Measurements from ENCODE around the gene BBS12. TPM values are rescaled to one million over a fixed set of nuclear protein-coding genes. Genes with fewer than 3 reads are reported as not detected.

The BBS12 gene
- total RNA-seq, 1 experiment from 2014 or later = 4.9 TPM

DNA sequence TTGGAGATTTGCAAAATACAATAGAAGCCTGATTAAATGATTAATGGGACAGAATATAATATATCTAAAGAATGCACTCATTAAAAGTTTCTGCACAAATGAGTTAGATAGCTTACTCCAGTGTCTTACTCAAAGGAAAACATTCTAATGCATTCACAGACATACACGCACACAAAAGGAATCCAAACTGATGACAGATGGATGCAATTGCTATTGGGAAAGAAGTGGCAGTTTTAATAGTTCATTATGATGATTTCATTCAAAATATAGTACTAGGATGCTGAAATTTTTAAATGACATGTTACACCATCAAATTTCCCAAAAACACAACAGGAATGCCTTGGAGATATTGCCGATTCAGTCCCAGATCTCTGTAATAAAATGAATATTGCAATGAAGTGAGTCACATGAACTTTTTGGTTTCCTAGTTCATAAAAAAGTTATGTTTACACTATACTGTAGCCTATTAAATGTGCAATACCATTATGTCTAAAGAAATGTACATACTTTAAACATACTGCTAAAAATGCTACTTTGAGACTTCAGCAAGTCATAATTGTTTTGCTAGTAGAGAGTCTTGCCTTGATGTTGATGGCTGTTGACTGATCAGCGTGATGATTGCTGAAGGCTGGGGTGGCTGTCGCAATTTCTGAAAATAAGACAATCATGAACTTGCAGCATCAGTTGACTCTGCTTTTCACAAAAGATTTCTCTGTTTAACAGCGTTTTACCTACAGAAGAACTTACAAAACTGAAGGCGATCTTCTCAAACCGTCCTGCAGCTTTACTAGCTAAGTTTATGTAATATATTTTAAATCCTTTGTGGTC lies 45.6 kb downstream of the BBS12 start:
- DNase-seq = no peak
- H3K27ac ChIP-seq = no peak overlapping the region

DNA sequence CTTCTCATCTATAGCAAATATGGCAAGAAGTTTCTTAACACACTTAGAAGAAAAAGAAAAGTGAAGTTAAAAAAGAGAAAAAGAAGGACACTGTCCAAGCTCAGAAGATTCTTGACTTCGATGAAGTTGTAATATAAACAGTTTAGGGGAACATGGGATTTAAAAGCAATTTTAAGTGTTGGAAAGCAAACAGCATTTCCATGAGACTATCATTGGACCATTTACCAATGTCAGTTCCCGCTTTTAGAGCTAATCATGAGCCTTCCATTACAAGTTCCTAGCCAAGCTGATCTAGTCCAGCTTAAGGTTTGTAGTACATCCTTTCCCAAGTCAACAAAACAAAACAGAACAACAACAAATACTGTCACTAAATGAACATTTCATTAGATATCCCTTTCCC lies 49.0 kb downstream of the BBS12 start:
- DNase-seq = no peak
- Histone ChIP-seq H3K27ac (no peak overlapping the region), H3K4me1 (replicated peaks; ENCODE audit: insufficient read depth) (peaks cover 43% of the 10 kb centered on the region), H3K79me2 (ENCODE audit: low read depth) (no peaks in the 10 kb centered on the region), H2AFZ (no peak overlapping the region), H3K9me2 (ENCODE audit: insufficient read depth) (no peaks in the 10 kb centered on the region; the same call in 1 of the 2 replicates), H3K4me3 (no peak overlapping the region), H4K20me1 (ENCODE audit: insufficient read depth) (no peaks in the 10 kb centered on the region), H3F3A (ENCODE audit: insufficient read depth, low read depth) (peaks cover 19% of the 10 kb centered on the region), H3K36me3 (ENCODE audit: low read depth) (no peaks in the 10 kb centered on the region), H3K27me3 (ENCODE audit: insufficient read depth, low read depth) (no peaks in the 10 kb centered on the region), H3K4me2 (no peak overlapping the region), H3K9me3 (ENCODE audit: insufficient read depth, low read depth) (peaks cover 15% of the 10 kb centered on the region)
- no peak for TF ChIP-seq EZH2 (IDR thresholded peaks at IDR 0.05; ENCODE audit: low read depth)
- TF ChIP-seq, protein P1, sequence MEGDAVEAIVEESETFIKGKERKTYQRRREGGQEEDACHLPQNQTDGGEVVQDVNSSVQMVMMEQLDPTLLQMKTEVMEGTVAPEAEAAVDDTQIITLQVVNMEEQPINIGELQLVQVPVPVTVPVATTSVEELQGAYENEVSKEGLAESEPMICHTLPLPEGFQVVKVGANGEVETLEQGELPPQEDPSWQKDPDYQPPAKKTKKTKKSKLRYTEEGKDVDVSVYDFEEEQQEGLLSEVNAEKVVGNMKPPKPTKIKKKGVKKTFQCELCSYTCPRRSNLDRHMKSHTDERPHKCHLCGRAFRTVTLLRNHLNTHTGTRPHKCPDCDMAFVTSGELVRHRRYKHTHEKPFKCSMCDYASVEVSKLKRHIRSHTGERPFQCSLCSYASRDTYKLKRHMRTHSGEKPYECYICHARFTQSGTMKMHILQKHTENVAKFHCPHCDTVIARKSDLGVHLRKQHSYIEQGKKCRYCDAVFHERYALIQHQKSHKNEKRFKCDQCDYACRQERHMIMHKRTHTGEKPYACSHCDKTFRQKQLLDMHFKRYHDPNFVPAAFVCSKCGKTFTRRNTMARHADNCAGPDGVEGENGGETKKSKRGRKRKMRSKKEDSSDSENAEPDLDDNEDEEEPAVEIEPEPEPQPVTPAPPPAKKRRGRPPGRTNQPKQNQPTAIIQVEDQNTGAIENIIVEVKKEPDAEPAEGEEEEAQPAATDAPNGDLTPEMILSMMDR (conservative IDR thresholded peaks at IDR 0.05) = no peak
- intact Hi-C loops (cut with micrococcal nuclease; ENCODE audit: unreplicated experiment) = no loop called here
- ChIA-PET POLR2A (ENCODE audit: unreplicated experiment) (no interaction called here), CTCF (no interaction called here)
- no TSS peak for BruUV-seq (replicated peaks)

More for the DNA sequence above, 45.6 kb downstream of the BBS12 start:
- Histone ChIP-seq H3K9me3 (ENCODE audit: insufficient read depth, low read depth) (no peaks in the 10 kb centered on the region; the same call in 1 of the 2 replicates), H3K36me3 (ENCODE audit: low read depth) (no peaks in the 10 kb centered on the region), H3K27me3 (ENCODE audit: insufficient read depth, low read depth) (no peaks in the 10 kb centered on the region), H4K20me1 (ENCODE audit: insufficient read depth) (no peaks in the 10 kb centered on the region), H3K4me3 (no peak overlapping the region), H3K4me2 (no peak overlapping the region), H3F3A (ENCODE audit: insufficient read depth, low read depth) (peaks cover 6% of the 10 kb centered on the region; the same call in 1 of the 2 replicates), H3K9me2 (ENCODE audit: insufficient read depth) (no peaks in the 10 kb centered on the region; the same call in none of the 2 replicates), H3K4me1 (replicated peaks; ENCODE audit: insufficient read depth) (peaks cover 11% of the 10 kb centered on the region), H3K79me2 (ENCODE audit: low read depth) (no peaks in the 10 kb centered on the region), H2AFZ (no peak overlapping the region)
- CTCF ChIA-PET = no interaction called here
- POLR2A ChIA-PET (ENCODE audit: unreplicated experiment) = no interaction called here
- TF ChIP-seq EZH2 (IDR thresholded peaks at IDR 0.05; ENCODE audit: low read depth) = no peak
- TF ChIP-seq, protein P1 (conservative IDR thresholded peaks at IDR 0.05) = no peak
- intact Hi-C loops (cut with micrococcal nuclease; ENCODE audit: unreplicated experiment) = no loop called here
- no TSS peak for BruUV-seq (replicated peaks)

DNA sequence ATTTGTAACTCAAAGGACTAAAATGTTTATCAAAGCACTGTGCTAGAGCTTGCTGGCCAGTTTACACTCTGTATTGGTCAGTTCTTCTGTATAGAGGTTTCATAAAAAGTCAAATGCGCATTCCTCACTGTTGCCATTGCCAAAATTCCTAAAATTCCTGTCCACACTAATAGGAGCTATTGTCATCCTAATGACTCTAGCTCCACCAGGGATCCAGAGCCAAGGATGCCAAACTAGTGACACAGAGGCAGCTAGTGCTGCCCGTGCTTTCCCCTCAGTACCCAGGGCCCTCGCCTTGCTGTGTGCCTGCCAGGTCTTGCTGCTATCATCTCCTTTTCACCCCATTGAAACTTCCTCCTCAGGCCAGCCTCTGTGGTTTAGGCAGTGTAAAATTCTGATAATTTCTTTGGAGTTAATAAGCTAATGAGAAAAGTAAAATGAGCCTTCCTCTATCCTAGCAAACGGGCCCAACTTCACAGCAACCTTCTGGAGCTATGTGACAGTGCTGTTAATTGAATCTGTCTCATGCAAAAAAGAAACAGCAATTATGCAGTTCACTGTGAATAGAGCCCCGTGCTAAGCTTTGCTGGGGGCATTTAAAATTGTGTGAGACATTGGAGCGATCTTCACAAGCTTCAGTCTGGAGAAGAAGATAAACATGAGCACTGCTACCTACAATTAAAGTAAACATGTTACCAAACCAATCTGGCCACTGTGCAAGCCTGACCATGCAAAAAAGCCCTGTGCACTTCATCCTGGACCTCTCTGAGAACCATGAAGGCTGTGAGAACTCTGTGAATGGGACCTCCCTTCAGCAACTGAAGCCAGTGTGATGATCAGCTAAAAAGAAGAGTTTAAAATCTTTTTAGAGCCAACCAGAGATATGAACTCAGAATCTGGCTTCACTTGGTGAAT lies 51.1 kb downstream of the BBS12 start:
- Histone ChIP-seq H3K4me3 (no peak overlapping the region), H3F3A (ENCODE audit: insufficient read depth, low read depth) (peaks cover 19% of the 10 kb centered on the region), H4K20me1 (ENCODE audit: insufficient read depth) (no peaks in the 10 kb centered on the region), H3K27ac (peak overlapping the region; percentile 56), H3K27me3 (ENCODE audit: insufficient read depth, low read depth) (no peaks in the 10 kb centered on the region), H3K4me1 (replicated peaks; ENCODE audit: insufficient read depth) (peaks cover 47% of the 10 kb centered on the region), H3K79me2 (ENCODE audit: low read depth) (no peaks in the 10 kb centered on the region), H3K4me2 (peak overlapping the region; percentile 55), H3K36me3 (ENCODE audit: low read depth) (no peaks in the 10 kb centered on the region), H3K9me2 (ENCODE audit: insufficient read depth) (no peaks in the 10 kb centered on the region; the same call in 1 of the 2 replicates), H2AFZ (peak overlapping the region; percentile 4; the same call in 1 of the 2 replicates), H3K9me3 (ENCODE audit: insufficient read depth, low read depth) (peaks cover 24% of the 10 kb centered on the region)
- BruUV-seq (replicated peaks) = TSS peak; percentile 31
- TF ChIP-seq EZH2 (IDR thresholded peaks at IDR 0.05; ENCODE audit: low read depth) = no peak
- TF ChIP-seq, protein P1 (conservative IDR thresholded peaks at IDR 0.05) = no peak
- POLR2A ChIA-PET (ENCODE audit: unreplicated experiment) = interaction anchor here (0.6 to 0.7 kb wide), 6 partner anchors 39 to 804 kb away, joined by 3 to 9 read pairs (median 4); no protein-coding TSS in a partner anchor
- intact Hi-C loops (cut with micrococcal nuclease; ENCODE audit: unreplicated experiment) = loop anchor here (1.0 kb wide), 1 partner anchor 15 kb away; no protein-coding TSS in a partner anchor
- DNase-seq = peak; percentile 85 to 96
- CTCF ChIA-PET = interaction anchor here (0.6 to 0.8 kb wide), 2 partner anchors 25 to 1079 kb away, joined by 6 to 10 read pairs; no protein-coding TSS in a partner anchor
